Tibial nerve (tissue), 4 donors: ENCODE measurements around the gene PAPOLA. TPM values are rescaled to one million over a fixed set of nuclear protein-coding genes. Genes with fewer than 3 reads are reported as not detected.

Source experiments
- DNase-seq, 2 donors: peaks; one replicate each; pipeline ENCODE4 v3.0.0-alpha.2; 2019; ENCODE audit warnings: low spot score in 2 of 2
- H3K27ac ChIP-seq, 4 donors: fragments of 200-600 bp; sonication (generic) in 3 of 4; one replicate each; pipeline ENCODE4 v1.5.1; 2017 to 2019; ENCODE audit warnings: mild to moderate bottlenecking in 1 of 4
- H3K27me3 ChIP-seq, 2 donors: fragments of 200-600 bp; sonication (generic) in 1 of 2; one replicate each; pipeline versions ENCODE4 v1.5.1 to v1.6.0; 2017 to 2019
- H3K36me3 ChIP-seq, 3 donors: fragments of 200-600 bp; sonication (generic); one replicate each; pipeline ENCODE4 v1.5.1; 2018 to 2019
- H3K4me1 ChIP-seq, 4 donors: fragments of 200-600 bp; sonication (generic) in 3 of 4; one replicate each; pipeline ENCODE4 v1.5.1; 2017 to 2019
- H3K4me3 ChIP-seq, 4 donors: fragments of 200-600 bp; sonication (generic) in 3 of 4; one replicate each; pipeline ENCODE4 v1.5.1; 2017 to 2019; ENCODE audit warnings: mild to moderate bottlenecking in 1 of 4, moderate library complexity in 1 of 4
- H3K9me3 ChIP-seq, 4 donors: fragments of 200-600 bp; sonication (generic) in 3 of 4; one replicate each; pipeline ENCODE4 v1.5.1; 2017 to 2019
- CTCF ChIP-seq, 5 experiments: fragments of 200-600 bp in 3 of 5; fragments of 450-650 bp in 2 of 5; sonication (generic) in 3 of 5; IDR thresholded peaks; one replicate each; pipeline ENCODE4 v1.5.1; 2016 to 2019; ENCODE audit warnings: antibody characterized with exemption in 5 of 5, mild to moderate bottlenecking in 3 of 5, moderate library complexity in 2 of 5
- EP300 ChIP-seq, 2 donors: sonication (generic); formaldehyde crosslinking; IDR thresholded peaks; one replicate each; pipeline ENCODE4 v1.6.1; 2017; ENCODE audit warnings: antibody characterized with exemption in 2 of 2, mild to moderate bottlenecking in 1 of 2
- POLR2A ChIP-seq, 2 donors: fragments of 450-650 bp; IDR thresholded peaks; one replicate each; pipeline ENCODE4 v1.6.1; 2017; ENCODE audit warnings: antibody characterized with exemption in 2 of 2, mild to moderate bottlenecking in 2 of 2, moderate library complexity in 2 of 2
- WGBS, 2 donors: methylation state at CpG; one replicate each; pipeline ENCODE4 v1.1.5; 2018; 5-methylcytosine and 5-hydroxymethylcytosine counted together
- total RNA-seq, 4 donors: library from RNA; depleted of rRNA; stranded (reverse); fragments of >200 nt; gene quantifications; one replicate each; pipeline ENCODE4 v1.1.0, GENCODE V29; 2016

PAPOLA gene
- total RNA-seq, result 100 to 1,000 TPM; 129 to 141 (median 135) TPM

DNA sequence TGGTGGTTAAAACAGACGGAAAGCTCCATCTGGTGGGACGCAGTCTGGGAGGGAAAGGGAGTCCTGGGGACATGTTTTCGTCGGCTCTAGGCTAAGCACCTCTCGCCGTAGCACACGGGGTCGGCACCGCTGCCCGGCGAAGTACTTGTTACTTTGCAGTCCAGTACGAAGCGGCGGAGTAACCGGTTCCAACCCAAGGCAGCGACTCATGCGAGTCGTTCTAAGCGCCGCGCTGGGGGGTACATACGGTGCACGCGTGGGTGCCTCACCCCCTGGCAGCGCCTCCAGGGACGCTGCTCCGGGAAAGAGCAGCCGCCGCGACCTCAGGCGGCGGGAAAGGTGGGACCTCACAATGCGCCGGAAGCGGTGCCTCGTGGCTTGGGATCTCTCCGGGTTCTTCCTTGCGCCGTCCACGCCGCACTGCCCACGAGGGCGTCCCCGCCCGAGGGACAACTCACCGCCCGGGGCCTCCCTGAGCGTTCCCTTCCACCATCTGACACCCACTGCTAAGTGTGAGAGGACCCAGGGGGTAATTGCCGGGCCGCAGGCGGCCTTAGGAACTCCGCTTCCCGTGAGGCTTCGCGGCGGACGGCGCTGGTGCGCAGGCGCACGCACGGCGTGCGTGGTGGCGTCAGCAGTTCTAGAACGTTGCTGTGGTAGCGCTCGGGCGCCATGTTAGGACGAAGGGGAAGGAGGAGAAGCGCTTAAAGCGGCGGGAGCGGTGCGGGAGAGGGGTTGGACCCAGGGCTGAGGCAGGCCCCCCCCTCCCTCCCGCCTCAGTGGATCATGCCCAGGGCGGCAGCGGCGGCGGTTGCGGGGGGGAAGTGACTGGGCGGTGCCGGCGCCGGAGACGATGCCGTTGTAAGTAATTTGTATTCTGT, at the start of gene PAPOLA:
Gene PAPOLA (plus strand): TSS at position 643 of the 881 bp plus-strand sequence. CDS start 211 bp downstream, at position 854.
- 1% methylated on average over 37 to 74 of the region's 87 CpGs for WGBS, 2 donors
- DNase-seq, result peak; percentile 86
- TF ChIP-seq CTCF (IDR thresholded peaks at IDR 0.05), result peak in 3 of 5 experiments; percentile 14 to 43 (median 41)
- TF ChIP-seq POLR2A (IDR thresholded peaks at IDR 0.05), result peak; percentile 61 to 91
- peak; percentile 75 to 99 for TF ChIP-seq EP300 (IDR thresholded peaks at IDR 0.05)
- peak within 1 kb of the TSS; percentile 87 to 97 (median 96) for H3K27ac ChIP-seq
- peak within 1 kb of the TSS; percentile 45 to 95 (median 80) for H3K4me3 ChIP-seq
- no peaks in the 10 kb centered on the region for H3K9me3 ChIP-seq
- H3K36me3 ChIP-seq, result no peaks in the 10 kb centered on the region
- H3K27me3 ChIP-seq, result no peaks in the 10 kb centered on the region
- peaks cover 0 to 39% (median 22%) of the 10 kb centered on the region in 4 donors for H3K4me1 ChIP-seq

DNA sequence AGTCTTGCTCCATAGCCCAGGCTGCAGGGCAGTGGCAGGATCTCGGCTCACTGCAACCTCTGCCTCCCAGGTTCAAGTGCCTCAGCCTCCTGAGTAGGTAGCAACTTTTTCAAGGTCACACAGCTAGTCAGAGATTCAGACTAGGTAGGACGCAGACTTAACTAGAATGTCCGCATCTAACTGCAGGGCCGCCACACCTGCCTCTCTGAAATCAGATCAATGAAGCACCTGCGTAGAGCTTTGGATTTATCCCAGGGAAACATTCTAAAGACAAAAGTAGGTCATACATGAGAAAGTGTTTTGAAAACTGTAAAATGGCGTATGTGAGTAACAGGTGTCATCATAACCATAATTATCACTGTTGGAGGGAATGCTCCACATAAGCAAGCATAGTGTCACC, 49.5 kb upstream of the PAPOLA start:
- no peak for DNase-seq
- H3K4me3 ChIP-seq, result no peak overlapping the region
- WGBS, 2 donors, result 94% methylated on average over 6 of the region's 6 CpGs
- H3K4me1 ChIP-seq, result no peaks in the 10 kb centered on the region
- no peak overlapping the region for H3K27ac ChIP-seq
- no peak for TF ChIP-seq POLR2A (IDR thresholded peaks at IDR 0.05)
- no peak for TF ChIP-seq CTCF (IDR thresholded peaks at IDR 0.05)
- no peak for TF ChIP-seq EP300 (IDR thresholded peaks at IDR 0.05)
- no peaks in the 10 kb centered on the region for H3K36me3 ChIP-seq
- H3K9me3 ChIP-seq, result no peaks in the 10 kb centered on the region
- H3K27me3 ChIP-seq, result no peaks in the 10 kb centered on the region

GRCh38 chr14:96455588-96455987, 46.6 kb upstream of the PAPOLA start:
- TF ChIP-seq EP300 (IDR thresholded peaks at IDR 0.05) (no peak), CTCF (IDR thresholded peaks at IDR 0.05) (no peak), POLR2A (IDR thresholded peaks at IDR 0.05) (no peak)
- no peak for DNase-seq
- no peaks in the 10 kb centered on the region for H3K36me3 ChIP-seq
- H3K27ac ChIP-seq, result no peak overlapping the region
- no peaks in the 10 kb centered on the region for H3K9me3 ChIP-seq
- no peaks in the 10 kb centered on the region for H3K27me3 ChIP-seq
- H3K4me1 ChIP-seq, result no peaks in the 10 kb centered on the region
- no peak overlapping the region for H3K4me3 ChIP-seq
- 74 to 85% methylated on average over 5 of the region's 5 CpGs for WGBS, 2 donors

- Histone ChIP-seq H3K36me3 (no peaks in the 10 kb centered on the region), H3K27me3 (no peaks in the 10 kb centered on the region), H3K4me3 (no peak overlapping the region), H3K4me1 (no peaks in the 10 kb centered on the region), H3K9me3 (no peaks in the 10 kb centered on the region), H3K27ac (no peak overlapping the region)
- no peak for DNase-seq
- TF ChIP-seq EP300 (IDR thresholded peaks at IDR 0.05), result no peak
- no peak for TF ChIP-seq CTCF (IDR thresholded peaks at IDR 0.05)
- no peak for TF ChIP-seq POLR2A (IDR thresholded peaks at IDR 0.05)
- WGBS, 2 donors, result 65 to 67% methylated on average over 3 of the region's 3 CpGs
These were observed 42.3 kb upstream of the PAPOLA start for GRCh38 chr14:96459851-96460250.
